ENCODE data around the gene ETFA.

DNA sequence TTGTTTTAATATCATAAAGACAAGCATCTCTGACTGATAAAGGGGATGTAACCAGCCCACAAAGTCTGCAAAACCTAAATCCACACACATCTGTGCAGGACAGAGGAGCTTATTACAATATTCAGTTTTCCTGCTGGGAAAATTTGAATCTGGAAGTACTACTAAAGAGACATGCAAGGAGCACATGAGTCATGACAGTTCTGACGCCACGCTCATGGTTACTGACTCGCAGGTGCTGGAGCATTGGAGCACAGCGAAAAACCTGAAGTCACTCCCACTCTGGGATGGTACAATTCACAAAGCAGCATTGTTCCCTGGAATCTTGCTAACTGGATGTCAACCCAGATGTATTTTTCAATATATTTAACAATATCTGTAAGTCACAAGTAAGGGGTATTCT, 17.7 kb upstream of the ETFA start:
- no peak for TF ChIP-seq EZH2phosphoT487 (IDR thresholded peaks at IDR 0.05; ENCODE audit: borderline replicate concordance, low read depth, low read length)
- TF ChIP-seq, protein P1, sequence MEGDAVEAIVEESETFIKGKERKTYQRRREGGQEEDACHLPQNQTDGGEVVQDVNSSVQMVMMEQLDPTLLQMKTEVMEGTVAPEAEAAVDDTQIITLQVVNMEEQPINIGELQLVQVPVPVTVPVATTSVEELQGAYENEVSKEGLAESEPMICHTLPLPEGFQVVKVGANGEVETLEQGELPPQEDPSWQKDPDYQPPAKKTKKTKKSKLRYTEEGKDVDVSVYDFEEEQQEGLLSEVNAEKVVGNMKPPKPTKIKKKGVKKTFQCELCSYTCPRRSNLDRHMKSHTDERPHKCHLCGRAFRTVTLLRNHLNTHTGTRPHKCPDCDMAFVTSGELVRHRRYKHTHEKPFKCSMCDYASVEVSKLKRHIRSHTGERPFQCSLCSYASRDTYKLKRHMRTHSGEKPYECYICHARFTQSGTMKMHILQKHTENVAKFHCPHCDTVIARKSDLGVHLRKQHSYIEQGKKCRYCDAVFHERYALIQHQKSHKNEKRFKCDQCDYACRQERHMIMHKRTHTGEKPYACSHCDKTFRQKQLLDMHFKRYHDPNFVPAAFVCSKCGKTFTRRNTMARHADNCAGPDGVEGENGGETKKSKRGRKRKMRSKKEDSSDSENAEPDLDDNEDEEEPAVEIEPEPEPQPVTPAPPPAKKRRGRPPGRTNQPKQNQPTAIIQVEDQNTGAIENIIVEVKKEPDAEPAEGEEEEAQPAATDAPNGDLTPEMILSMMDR (conservative IDR thresholded peaks at IDR 0.05; ENCODE audit: low read length) = no peak

All from OCI-LY7 (cell line).